ENCODE results near the gene LONRF2.
"Not testable (repeated sequence)": the region's sequence is repeated elsewhere in the genome, so short reads cannot be mapped to it uniquely, and the experiment has no call there.

The LONRF2 gene

GRCh38 chr2:100250645-100251044 lies 71.7 kb downstream of the LONRF2 start:
- TF ChIP-seq GABPA (IDR thresholded peaks at IDR 0.05; ENCODE audit: low read depth) (no peak), REST (IDR thresholded peaks at IDR 0.05; ENCODE audit: insufficient replicate concordance, low read depth) (no peak), SPI1 (IDR thresholded peaks at IDR 0.05; ENCODE audit: borderline replicate concordance, low read depth) (no peak), CTCF (IDR thresholded peaks at IDR 0.05; ENCODE audit: insufficient read depth, low read length) (no peak), POLR2AphosphoS5 (IDR thresholded peaks at IDR 0.05; ENCODE audit: low read depth) (no peak)
- DNase-seq (ENCODE audit: low read depth in 1 of 2, low spot score in 1 of 2): no peak
- H3K4me3 ChIP-seq (replicated peaks; ENCODE audit: insufficient read depth, low read length): no peak overlapping the region
- no peaks in the 10 kb centered on the region for H3K27me3 ChIP-seq (ENCODE audit: insufficient read depth, poor library complexity, severe bottlenecking)
- H3K27ac ChIP-seq (replicated peaks): no peak overlapping the region

GRCh38 chr2:100248971-100249370 lies 73.3 kb downstream of the LONRF2 start:
- no peak for DNase-seq (ENCODE audit: low read depth in 1 of 2, low spot score in 1 of 2)
- Histone ChIP-seq H3K27ac (replicated peaks) (no peak overlapping the region), H3K4me3 (replicated peaks; ENCODE audit: insufficient read depth, low read length) (no peak overlapping the region), H3K27me3 (ENCODE audit: insufficient read depth, poor library complexity, severe bottlenecking) (no peaks in the 10 kb centered on the region)
- TF ChIP-seq SPI1 (IDR thresholded peaks at IDR 0.05; ENCODE audit: borderline replicate concordance, low read depth) (no peak), POLR2AphosphoS5 (IDR thresholded peaks at IDR 0.05; ENCODE audit: low read depth) (no peak), GABPA (IDR thresholded peaks at IDR 0.05; ENCODE audit: low read depth) (no peak), REST (IDR thresholded peaks at IDR 0.05; ENCODE audit: insufficient replicate concordance, low read depth) (no peak), CTCF (IDR thresholded peaks at IDR 0.05; ENCODE audit: insufficient read depth, low read length) (no peak)

- not testable (repeated sequence) for H3K27ac ChIP-seq (replicated peaks); DNase-seq (ENCODE audit: low read depth in 1 of 2, low spot score in 1 of 2); H3K4me3 ChIP-seq (replicated peaks; ENCODE audit: insufficient read depth, low read length); H3K27me3 ChIP-seq (ENCODE audit: insufficient read depth, poor library complexity, severe bottlenecking)
Observed at GRCh38 chr2:100248556-100248955, 73.7 kb downstream of the LONRF2 start.

GRCh38 chr2:100248044-100248330 lies 74.3 kb downstream of the LONRF2 start:
- Histone ChIP-seq H3K27ac (replicated peaks) (no peak overlapping the region), H3K4me3 (replicated peaks; ENCODE audit: insufficient read depth, low read length) (no peak overlapping the region), H3K27me3 (ENCODE audit: insufficient read depth, poor library complexity, severe bottlenecking) (no peaks in the 10 kb centered on the region)
- TF ChIP-seq GABPA (IDR thresholded peaks at IDR 0.05; ENCODE audit: low read depth) (no peak), SPI1 (IDR thresholded peaks at IDR 0.05; ENCODE audit: borderline replicate concordance, low read depth) (no peak), POLR2AphosphoS5 (IDR thresholded peaks at IDR 0.05; ENCODE audit: low read depth) (no peak), REST (IDR thresholded peaks at IDR 0.05; ENCODE audit: insufficient replicate concordance, low read depth) (no peak), CTCF (IDR thresholded peaks at IDR 0.05; ENCODE audit: insufficient read depth, low read length) (no peak)
- DNase-seq (ENCODE audit: low read depth in 1 of 2, low spot score in 1 of 2): no peak

All from HL-60 (cell line).